Stomach (tissue), 4 donors: ENCODE results near the gene MOB3B.

Experiments
- CTCF ChIP-seq, 7 experiments: fragments of 450-650 bp in 4 of 7; fragments of 200-600 bp in 3 of 7; sonication (generic) in 3 of 7; IDR thresholded peaks; one replicate each; pipeline ENCODE4 v1.5.1; 2016 to 2019; ENCODE audit warnings: antibody characterized with exemption in 7 of 7, control low read depth in 2 of 7, mild to moderate bottlenecking in 1 of 7
- EP300 ChIP-seq: sonication (generic); formaldehyde crosslinking; IDR thresholded peaks from one replicate; pipeline ENCODE4 v1.6.1; 2017; ENCODE audit warnings: antibody characterized with exemption
- POLR2A ChIP-seq, 4 donors: fragments of 450-650 bp; IDR thresholded peaks; one replicate each; pipeline ENCODE4 v1.6.1; 2016; ENCODE audit warnings: antibody characterized with exemption in 4 of 4, control low read depth in 2 of 4, mild to moderate bottlenecking in 1 of 4, moderate library complexity in 1 of 4
- POLR2AphosphoS5 ChIP-seq, 3 donors: sonication (generic); formaldehyde crosslinking; IDR thresholded peaks; one replicate each; pipeline ENCODE4 v1.6.1; 2016; ENCODE audit warnings: antibody characterized with exemption in 3 of 3

GRCh38 chr9:27510780-27511179, 18.8 kb downstream of the MOB3B start:
- TF ChIP-seq CTCF (IDR thresholded peaks at IDR 0.05): no peak
- no peak for TF ChIP-seq POLR2A (IDR thresholded peaks at IDR 0.05)
- no peak for TF ChIP-seq POLR2AphosphoS5 (IDR thresholded peaks at IDR 0.05)
- no peak for TF ChIP-seq EP300
